GM12892 (cell line): ENCODE measurements around the gene SLC35B2.
A peak's percentile ranks its signal among the peaks of the same experiment; 100 is the strongest.

ENCODE experiments used
- DNase-seq: peaks from one replicate; pipeline ENCODE4 v3.0.0; 2011; ENCODE audit not compliant: insufficient read length
- FAIRE-seq: peaks from 2 replicates; lab custom pipeline; 2011; peaks lifted over from hg19 to GRCh38; lab: Jason Lieb, UNC
- POLR2A ChIP-seq: IDR thresholded peaks from 2 replicates; pipeline ENCODE4 v1.6.1; 2011; ENCODE audit warnings: low read depth, low read length, control low read depth
- POLR2AphosphoS5 ChIP-seq: IDR thresholded peaks from 2 replicates; pipeline ENCODE4 v1.6.1; 2011; ENCODE audit warnings: low read depth, low read length, control low read depth
- TAF1 ChIP-seq: IDR thresholded peaks from 2 replicates; pipeline ENCODE4 v1.6.1; 2011; ENCODE audit warnings: low read depth, mild to moderate bottlenecking, control low read depth, low read length, borderline replicate concordance

The SLC35B2 gene

GRCh38 chr6:44247338-44248302 is 9.7 kb downstream of the SLC35B2 start:
- DNase-seq (no peak), FAIRE-seq (peak; percentile 42)
- TF ChIP-seq TAF1 (peak; percentile 33; the same call in 1 of the 2 replicates), POLR2AphosphoS5 (no peak; the same call in 1 of the 2 replicates)

GRCh38 chr6:44246663-44247337 is 10.5 kb downstream of the SLC35B2 start, which contains the start of gene HSP90AB1:
HSP90AB1 (plus strand) TSS chr6:44247101; CDS start chr6:44248630, 1,529 bp downstream.
- TF ChIP-seq POLR2AphosphoS5, result peak; percentile 100
- TF ChIP-seq TAF1, result peak; percentile 100
- TF ChIP-seq POLR2A, result peak; percentile 100
- FAIRE-seq (peak; percentile 91), DNase-seq (peak; percentile 87)

- DNase-seq (peak; percentile 73), FAIRE-seq (peak; percentile 82)
- TF ChIP-seq POLR2A (no peak), TAF1 (0 out of 2 replicates have a peak, but pooled peaks have one; percentile 44), POLR2AphosphoS5 (no peak)
Measured at GRCh38 chr6:44245912-44246662, 11.2 kb downstream of the SLC35B2 start.

- FAIRE-seq (peak; percentile 33), DNase-seq (no peak)
Measured at GRCh38 chr6:44245391-44245911, 11.9 kb downstream of the SLC35B2 start.

GRCh38 chr6:44243345-44243744 is 14.0 kb downstream of the SLC35B2 start:
- DNase-seq (no peak), FAIRE-seq (no peak)
- no peak for TF ChIP-seq TAF1

More at GRCh38 chr6:44245391-44245911, 11.9 kb downstream of the SLC35B2 start:
- TF ChIP-seq POLR2AphosphoS5, result no peak
- TF ChIP-seq POLR2A, result no peak
- TF ChIP-seq TAF1, result no peak

GRCh38 chr6:44238687-44239350 is 18.5 kb downstream of the SLC35B2 start:
- TF ChIP-seq TAF1 (no peak), POLR2A (no peak), POLR2AphosphoS5 (no peak)
- DNase-seq (no peak), FAIRE-seq (no peak)

- DNase-seq (peak; percentile 84), FAIRE-seq (peak; percentile 82)
- TF ChIP-seq POLR2AphosphoS5, result no peak
- peak; percentile 45; the same call in 1 of the 2 replicates for TF ChIP-seq POLR2A
- no peak for TF ChIP-seq TAF1
Measured at GRCh38 chr6:44237813-44238433, 19.4 kb downstream of the SLC35B2 start.

GRCh38 chr6:44237021-44237812 is 20.1 kb downstream of the SLC35B2 start:
- TF ChIP-seq POLR2AphosphoS5 (no peak), POLR2A (peak; percentile 7; the same call in 1 of the 2 replicates)
- peak; percentile 96 for FAIRE-seq

GRCh38 chr6:44235891-44236516 is 21.3 kb downstream of the SLC35B2 start:
- no peak for DNase-seq
- no peak for FAIRE-seq
- no peak for TF ChIP-seq POLR2A
- no peak for TF ChIP-seq TAF1
- no peak for TF ChIP-seq POLR2AphosphoS5

More at GRCh38 chr6:44237021-44237812, 20.1 kb downstream of the SLC35B2 start:
- DNase-seq, result no peak
